ENCODE measurements around the gene PUM2.
"Not testable (repeated sequence)": the region's sequence is repeated elsewhere in the genome, so short reads cannot be mapped to it uniquely, and the experiment has no call there.

PUM2 gene

GRCh38 chr2:20273042-20273441 lies 77.6 kb downstream of the PUM2 start:
- TF ChIP-seq, protein P1, sequence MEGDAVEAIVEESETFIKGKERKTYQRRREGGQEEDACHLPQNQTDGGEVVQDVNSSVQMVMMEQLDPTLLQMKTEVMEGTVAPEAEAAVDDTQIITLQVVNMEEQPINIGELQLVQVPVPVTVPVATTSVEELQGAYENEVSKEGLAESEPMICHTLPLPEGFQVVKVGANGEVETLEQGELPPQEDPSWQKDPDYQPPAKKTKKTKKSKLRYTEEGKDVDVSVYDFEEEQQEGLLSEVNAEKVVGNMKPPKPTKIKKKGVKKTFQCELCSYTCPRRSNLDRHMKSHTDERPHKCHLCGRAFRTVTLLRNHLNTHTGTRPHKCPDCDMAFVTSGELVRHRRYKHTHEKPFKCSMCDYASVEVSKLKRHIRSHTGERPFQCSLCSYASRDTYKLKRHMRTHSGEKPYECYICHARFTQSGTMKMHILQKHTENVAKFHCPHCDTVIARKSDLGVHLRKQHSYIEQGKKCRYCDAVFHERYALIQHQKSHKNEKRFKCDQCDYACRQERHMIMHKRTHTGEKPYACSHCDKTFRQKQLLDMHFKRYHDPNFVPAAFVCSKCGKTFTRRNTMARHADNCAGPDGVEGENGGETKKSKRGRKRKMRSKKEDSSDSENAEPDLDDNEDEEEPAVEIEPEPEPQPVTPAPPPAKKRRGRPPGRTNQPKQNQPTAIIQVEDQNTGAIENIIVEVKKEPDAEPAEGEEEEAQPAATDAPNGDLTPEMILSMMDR (IDR thresholded peaks at IDR 0.05; ENCODE audit: low read length): no peak
- TF ChIP-seq EZH2 (optimal IDR thresholded peaks at IDR 0.05; ENCODE audit: low read depth, low read length): no peak
- no peak for TF ChIP-seq EZH2phosphoT487 (IDR thresholded peaks at IDR 0.05; ENCODE audit: low read length)
- peak overlapping the region; percentile 87 for H3K27ac ChIP-seq (ENCODE audit: low read length)
- peak; percentile 82 for DNase-seq
- H3K4me3 ChIP-seq (ENCODE audit: low read length): peak overlapping the region; percentile 43
- no peak overlapping the region for H2AFZ ChIP-seq (ENCODE audit: low read length)
- peaks cover 46% of the 10 kb centered on the region for H3K4me1 ChIP-seq (ENCODE audit: low read length)
- no peaks in the 10 kb centered on the region; the same call in 1 of the 2 replicates for H3K36me3 ChIP-seq (replicated peaks; ENCODE audit: insufficient read depth, low read length)
- H3K79me2 ChIP-seq (ENCODE audit: low read length): peaks cover 59% of the 10 kb centered on the region
- peak overlapping the region; percentile 86 for H3K4me2 ChIP-seq (ENCODE audit: low read depth, low read length)
- no peaks in the 10 kb centered on the region for H3K9me3 ChIP-seq (replicated peaks; ENCODE audit: insufficient read depth, low read length)
- H3K27me3 ChIP-seq (replicated peaks; ENCODE audit: insufficient read depth, low read length): no peaks in the 10 kb centered on the region
- H4K20me1 ChIP-seq (ENCODE audit: insufficient read depth, low read length): no peaks in the 10 kb centered on the region
- peak overlapping the region; percentile 39 for H3K9ac ChIP-seq (ENCODE audit: low read length)
- H3F3A ChIP-seq (ENCODE audit: insufficient read depth, low read length): peaks cover 32% of the 10 kb centered on the region
- no peaks in the 10 kb centered on the region for H3K9me2 ChIP-seq (replicated peaks; ENCODE audit: insufficient read depth, low read length)

DNA sequence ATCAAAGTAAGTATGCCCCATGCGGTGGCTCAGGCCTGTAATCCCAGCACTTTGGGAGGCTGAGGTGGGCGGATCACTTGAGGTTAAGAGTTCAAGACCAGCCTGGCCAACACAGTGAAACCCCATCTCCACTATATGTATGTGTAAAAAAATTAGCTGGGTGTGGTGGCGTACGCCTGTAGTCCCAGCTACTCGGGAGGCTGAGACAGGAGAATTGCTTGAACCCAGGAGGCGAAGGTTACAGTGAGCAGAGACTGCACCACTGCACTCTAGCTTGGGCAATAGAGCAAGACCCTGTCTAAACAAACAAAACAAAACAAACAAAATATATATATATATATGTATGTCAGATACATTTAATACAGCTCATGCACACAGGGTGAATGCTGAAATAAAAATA lies 82.3 kb downstream of the PUM2 start:
- not testable (repeated sequence) for H3K27me3 ChIP-seq (replicated peaks; ENCODE audit: insufficient read depth, low read length); H3K27ac ChIP-seq (ENCODE audit: low read length); H3K9me3 ChIP-seq (replicated peaks; ENCODE audit: insufficient read depth, low read length); H3K4me2 ChIP-seq (ENCODE audit: low read depth, low read length); H2AFZ ChIP-seq (ENCODE audit: low read length); H3K4me3 ChIP-seq (ENCODE audit: low read length); H3K9ac ChIP-seq (ENCODE audit: low read length); H3K4me1 ChIP-seq (ENCODE audit: low read length); H4K20me1 ChIP-seq (ENCODE audit: insufficient read depth, low read length); H3K9me2 ChIP-seq (replicated peaks; ENCODE audit: insufficient read depth, low read length); DNase-seq; H3K36me3 ChIP-seq (replicated peaks; ENCODE audit: insufficient read depth, low read length)
- Histone ChIP-seq H3K79me2 (ENCODE audit: low read length) (peaks cover 57% of the 10 kb centered on the region), H3F3A (ENCODE audit: insufficient read depth, low read length) (peaks cover 14% of the 10 kb centered on the region)

GRCh38 chr2:20267529-20267928 lies 83.1 kb downstream of the PUM2 start:
- no peak overlapping the region for H3K4me2 ChIP-seq (ENCODE audit: low read depth, low read length)
- no peak overlapping the region for H2AFZ ChIP-seq (ENCODE audit: low read length)
- H3K9ac ChIP-seq (ENCODE audit: low read length): no peak overlapping the region
- no peaks in the 10 kb centered on the region for H3K9me2 ChIP-seq (replicated peaks; ENCODE audit: insufficient read depth, low read length)
- H3K36me3 ChIP-seq (replicated peaks; ENCODE audit: insufficient read depth, low read length): no peaks in the 10 kb centered on the region; the same call in 1 of the 2 replicates
- no peaks in the 10 kb centered on the region for H4K20me1 ChIP-seq (ENCODE audit: insufficient read depth, low read length)
- TF ChIP-seq EZH2phosphoT487 (IDR thresholded peaks at IDR 0.05; ENCODE audit: low read length): no peak
- TF ChIP-seq EZH2 (optimal IDR thresholded peaks at IDR 0.05; ENCODE audit: low read depth, low read length): no peak
- TF ChIP-seq, protein P1 (IDR thresholded peaks at IDR 0.05; ENCODE audit: low read length): no peak
- no peak for DNase-seq
- H3K9me3 ChIP-seq (replicated peaks; ENCODE audit: insufficient read depth, low read length): no peaks in the 10 kb centered on the region
- no peak overlapping the region for H3K27ac ChIP-seq (ENCODE audit: low read length)
- peaks cover under 1% of the 10 kb centered on the region; the same call in 1 of the 2 replicates for H3K4me1 ChIP-seq (ENCODE audit: low read length)
- H3K4me3 ChIP-seq (ENCODE audit: low read length): no peak overlapping the region
- peaks cover 6% of the 10 kb centered on the region for H3F3A ChIP-seq (ENCODE audit: insufficient read depth, low read length)
- H3K27me3 ChIP-seq (replicated peaks; ENCODE audit: insufficient read depth, low read length): no peaks in the 10 kb centered on the region
- H3K79me2 ChIP-seq (ENCODE audit: low read length): peaks cover 57% of the 10 kb centered on the region

GRCh38 chr2:20264629-20265028 lies 86.0 kb downstream of the PUM2 start:
- DNase-seq: no peak
- H3K27ac ChIP-seq (ENCODE audit: low read length): no peak overlapping the region
- peaks cover 41% of the 10 kb centered on the region for H3K79me2 ChIP-seq (ENCODE audit: low read length)
- H3K4me2 ChIP-seq (ENCODE audit: low read depth, low read length): no peak overlapping the region
- H3K9me2 ChIP-seq (replicated peaks; ENCODE audit: insufficient read depth, low read length): no peaks in the 10 kb centered on the region
- H3K9ac ChIP-seq (ENCODE audit: low read length): no peak overlapping the region
- H3K36me3 ChIP-seq (replicated peaks; ENCODE audit: insufficient read depth, low read length): peaks cover 6% of the 10 kb centered on the region; the same call in 1 of the 2 replicates
- H3F3A ChIP-seq (ENCODE audit: insufficient read depth, low read length): no peaks in the 10 kb centered on the region
- H3K4me1 ChIP-seq (ENCODE audit: low read length): no peaks in the 10 kb centered on the region
- no peak overlapping the region for H2AFZ ChIP-seq (ENCODE audit: low read length)
- H3K4me3 ChIP-seq (ENCODE audit: low read length): no peak overlapping the region
- TF ChIP-seq EZH2phosphoT487 (IDR thresholded peaks at IDR 0.05; ENCODE audit: low read length): no peak
- TF ChIP-seq, protein P1 (IDR thresholded peaks at IDR 0.05; ENCODE audit: low read length): no peak
- no peak for TF ChIP-seq EZH2 (optimal IDR thresholded peaks at IDR 0.05; ENCODE audit: low read depth, low read length)
- no peaks in the 10 kb centered on the region for H4K20me1 ChIP-seq (ENCODE audit: insufficient read depth, low read length)
- H3K27me3 ChIP-seq (replicated peaks; ENCODE audit: insufficient read depth, low read length): no peaks in the 10 kb centered on the region
- H3K9me3 ChIP-seq (replicated peaks; ENCODE audit: insufficient read depth, low read length): no peaks in the 10 kb centered on the region

All from MM.1S (cell line).